ENCODE measurements around the gene TMEM179B. TPM values are rescaled to one million over a fixed set of nuclear protein-coding genes. Genes with fewer than 3 reads are reported as not detected.

TMEM179B gene
- total RNA-seq, 1 donor from 2014 or later: 61.9 TPM

DNA sequence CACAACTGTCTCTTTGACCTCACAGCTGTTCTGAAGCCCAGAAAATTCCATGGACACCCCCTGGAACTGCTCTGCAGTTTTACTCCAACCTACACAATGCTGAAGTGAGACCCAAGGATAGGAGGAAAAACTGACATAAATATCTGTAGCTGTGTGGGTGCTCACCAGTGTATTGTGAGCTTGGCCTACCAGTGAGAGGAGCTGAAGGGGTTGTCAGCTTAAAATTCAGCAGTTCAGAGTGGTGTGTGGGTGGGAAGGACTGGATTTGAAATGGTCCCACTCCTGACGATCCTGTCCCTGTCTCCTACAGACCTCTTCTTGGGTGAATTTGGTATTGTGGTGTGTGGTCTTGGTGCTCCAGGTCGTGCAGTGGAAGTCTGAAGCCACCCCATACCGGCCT lies 2.4 kb downstream of the TMEM179B start:
- Histone ChIP-seq H3K9me3 (no peaks in the 10 kb centered on the region), H3K4me1 (peaks cover 57% of the 10 kb centered on the region)

DNA sequence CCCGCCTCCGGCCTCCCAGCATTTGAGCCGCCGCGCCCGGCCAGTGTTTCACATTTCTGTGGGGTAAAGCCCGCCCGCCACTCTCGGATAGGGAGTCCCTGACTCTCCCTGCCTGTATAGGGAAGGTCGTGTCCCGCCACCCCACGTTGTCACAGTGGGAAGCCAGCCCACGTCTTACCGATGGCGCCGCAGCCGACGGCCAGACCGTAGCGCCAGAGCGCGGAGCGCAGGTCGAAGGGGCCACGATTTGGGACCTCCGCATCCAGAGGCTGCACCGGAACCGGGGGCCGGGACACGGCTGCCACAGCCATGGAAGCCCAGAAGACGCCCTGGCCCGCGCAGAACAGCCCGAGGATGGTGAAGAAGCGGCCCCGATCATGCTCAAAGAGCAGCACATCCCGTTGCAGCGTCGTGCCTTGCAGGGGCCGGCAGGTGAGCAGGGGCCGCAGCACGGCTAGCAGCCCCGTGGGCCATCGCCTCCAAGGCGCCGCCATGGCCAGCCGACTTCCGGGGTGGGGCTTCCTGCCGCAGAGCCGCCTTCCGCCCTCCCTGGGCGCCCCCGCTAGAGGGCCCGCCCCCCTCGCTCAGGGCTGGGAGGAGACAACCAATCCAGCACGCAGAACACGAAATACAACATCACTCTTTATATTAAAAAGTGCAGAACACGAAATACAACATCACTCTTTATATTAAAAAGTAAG lies 4.4 kb downstream of the TMEM179B start, which contains the start of gene TMEM223:
Gene TMEM223 (minus strand): TSS at position 506 of the 701 bp plus-strand sequence. CDS start 12 bp downstream, at position 494.
- Histone ChIP-seq H3K4me1 (peaks cover 47% of the 10 kb centered on the region), H3K9me3 (no peaks in the 10 kb centered on the region), H3K4me3 (peak within 1 kb of the TSS; percentile 54 to 89), H3K27ac (peak within 1 kb of the TSS; percentile 81), H3K36me3 (peaks cover 0 to 44% of the 10 kb centered on the region in 2 donors), H3K27me3 (no peaks in the 10 kb centered on the region)
- intact Hi-C loops (cut with DNase I): no loop called here
- TF ChIP-seq POLR2AphosphoS5 (IDR thresholded peaks at IDR 0.05; ENCODE audit: insufficient read depth in 1 of 2, low read depth in 1 of 2) (peak; percentile 86 to 91), POLR2A (IDR thresholded peaks at IDR 0.05) (peak in 1 of 2 donors; percentile 33)
- TF ChIP-seq, protein P1, sequence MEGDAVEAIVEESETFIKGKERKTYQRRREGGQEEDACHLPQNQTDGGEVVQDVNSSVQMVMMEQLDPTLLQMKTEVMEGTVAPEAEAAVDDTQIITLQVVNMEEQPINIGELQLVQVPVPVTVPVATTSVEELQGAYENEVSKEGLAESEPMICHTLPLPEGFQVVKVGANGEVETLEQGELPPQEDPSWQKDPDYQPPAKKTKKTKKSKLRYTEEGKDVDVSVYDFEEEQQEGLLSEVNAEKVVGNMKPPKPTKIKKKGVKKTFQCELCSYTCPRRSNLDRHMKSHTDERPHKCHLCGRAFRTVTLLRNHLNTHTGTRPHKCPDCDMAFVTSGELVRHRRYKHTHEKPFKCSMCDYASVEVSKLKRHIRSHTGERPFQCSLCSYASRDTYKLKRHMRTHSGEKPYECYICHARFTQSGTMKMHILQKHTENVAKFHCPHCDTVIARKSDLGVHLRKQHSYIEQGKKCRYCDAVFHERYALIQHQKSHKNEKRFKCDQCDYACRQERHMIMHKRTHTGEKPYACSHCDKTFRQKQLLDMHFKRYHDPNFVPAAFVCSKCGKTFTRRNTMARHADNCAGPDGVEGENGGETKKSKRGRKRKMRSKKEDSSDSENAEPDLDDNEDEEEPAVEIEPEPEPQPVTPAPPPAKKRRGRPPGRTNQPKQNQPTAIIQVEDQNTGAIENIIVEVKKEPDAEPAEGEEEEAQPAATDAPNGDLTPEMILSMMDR (IDR thresholded peaks at IDR 0.05): no peak
- DNase-seq (ENCODE audit: extremely low spot score in 2 of 2): no peak

More for the DNA sequence above, 2.4 kb downstream of the TMEM179B start:
- Histone ChIP-seq H3K36me3 (peaks cover 0 to 23% of the 10 kb centered on the region in 2 donors), H3K27ac (no peak overlapping the region), H3K4me3 (no peak overlapping the region), H3K27me3 (no peaks in the 10 kb centered on the region)
- intact Hi-C loops (cut with DNase I): loop anchor here (5.0 to 10.0 kb wide), 2 partner anchors 45 to 73 kb away; partner anchors contain the start of genes STX5, TEX54 and WDR74
- no peak for DNase-seq (ENCODE audit: extremely low spot score in 2 of 2)
- TF ChIP-seq POLR2A (IDR thresholded peaks at IDR 0.05): no peak
- TF ChIP-seq, protein P1 (IDR thresholded peaks at IDR 0.05): no peak
- TF ChIP-seq POLR2AphosphoS5 (IDR thresholded peaks at IDR 0.05; ENCODE audit: insufficient read depth in 1 of 2, low read depth in 1 of 2): no peak

DNA sequence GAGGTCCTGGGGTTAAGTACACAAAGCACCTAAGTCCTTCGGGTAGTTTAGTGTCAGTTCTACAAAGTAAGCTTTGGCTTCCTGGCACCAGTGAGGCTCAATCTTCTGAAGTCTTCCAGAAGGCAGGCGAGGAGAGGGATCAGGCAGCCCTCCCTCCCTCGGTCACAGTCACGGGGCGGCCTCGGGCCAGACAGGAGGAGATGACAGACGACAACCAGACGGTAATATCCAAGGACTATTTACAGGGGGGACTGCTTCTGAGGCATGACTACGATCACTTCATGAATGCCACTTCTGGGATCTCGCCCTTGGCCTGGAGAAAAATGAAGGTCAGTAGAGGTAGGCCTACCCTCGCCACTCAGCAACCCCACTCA lies 5.0 kb downstream of the TMEM179B start:
- Histone ChIP-seq H3K36me3 (peaks cover 0 to 50% of the 10 kb centered on the region in 2 donors), H3K4me1 (peaks cover 47% of the 10 kb centered on the region), H3K9me3 (no peaks in the 10 kb centered on the region), H3K4me3 (peak overlapping the region; percentile 54 to 89), H3K27me3 (no peaks in the 10 kb centered on the region), H3K27ac (peak overlapping the region; percentile 81)
- TF ChIP-seq, protein P1 (IDR thresholded peaks at IDR 0.05): no peak
- TF ChIP-seq POLR2AphosphoS5 (IDR thresholded peaks at IDR 0.05; ENCODE audit: insufficient read depth in 1 of 2, low read depth in 1 of 2): no peak
- no peak for TF ChIP-seq POLR2A (IDR thresholded peaks at IDR 0.05)
- no peak for DNase-seq (ENCODE audit: extremely low spot score in 2 of 2)
- intact Hi-C loops (cut with DNase I): no loop called here

DNA sequence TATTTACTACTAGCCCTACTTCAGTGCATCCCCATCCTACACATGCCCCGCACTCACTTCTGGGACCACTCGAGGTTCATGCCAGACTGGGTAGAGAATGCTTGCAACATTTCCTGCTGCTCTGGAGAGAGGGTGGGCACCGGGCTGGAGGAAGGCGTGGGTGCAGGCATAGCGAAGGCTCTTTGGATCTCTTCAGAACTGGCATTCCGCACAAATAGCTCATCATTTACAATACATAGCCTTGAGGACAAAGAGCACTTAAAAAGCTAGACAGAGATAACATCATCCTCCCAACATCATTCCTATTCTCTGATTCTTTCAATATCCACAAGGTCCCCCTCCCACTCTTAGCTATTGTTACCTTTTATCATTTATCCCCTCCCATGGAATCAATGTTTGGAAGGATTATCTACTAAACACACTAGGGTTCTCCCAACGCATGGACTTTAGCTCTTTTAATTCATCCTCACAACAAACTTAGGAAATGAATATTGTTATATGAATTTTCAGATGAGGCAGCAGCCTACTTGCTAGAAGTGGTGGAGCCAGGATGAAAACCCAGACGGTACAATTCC lies 7.1 kb downstream of the TMEM179B start:
- Histone ChIP-seq H3K9me3 (no peaks in the 10 kb centered on the region), H3K4me3 (no peak overlapping the region), H3K4me1 (peaks cover 32% of the 10 kb centered on the region), H3K27ac (no peak overlapping the region), H3K36me3 (peaks cover 0 to 71% of the 10 kb centered on the region in 2 donors), H3K27me3 (no peaks in the 10 kb centered on the region)
- no peak for DNase-seq (ENCODE audit: extremely low spot score in 2 of 2)
- TF ChIP-seq, protein P1 (IDR thresholded peaks at IDR 0.05): no peak
- TF ChIP-seq POLR2A (IDR thresholded peaks at IDR 0.05): no peak
- TF ChIP-seq POLR2AphosphoS5 (IDR thresholded peaks at IDR 0.05; ENCODE audit: insufficient read depth in 1 of 2, low read depth in 1 of 2): no peak
- intact Hi-C loops (cut with DNase I): no loop called here

DNA sequence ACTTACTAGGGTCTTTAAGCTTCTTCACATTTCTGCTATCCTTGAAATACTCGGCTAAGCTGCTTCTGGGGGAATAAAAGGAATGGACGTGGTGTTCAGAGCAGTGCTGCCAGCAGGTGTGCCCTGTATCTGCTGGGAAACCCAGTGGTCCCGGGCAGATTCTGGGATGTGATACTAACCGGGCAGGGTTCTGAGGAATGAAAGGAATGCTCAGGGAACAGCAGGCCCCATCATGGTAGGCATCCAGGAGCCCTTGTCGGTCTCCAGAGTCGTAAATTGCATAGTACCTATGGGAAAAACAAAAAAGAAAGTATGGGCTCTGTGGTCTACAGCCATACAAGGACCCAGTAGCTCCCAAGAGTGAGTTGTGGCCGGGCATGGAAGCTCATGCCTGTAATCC lies 9.1 kb downstream of the TMEM179B start:
- Histone ChIP-seq H3K36me3 (peaks cover 0 to 90% of the 10 kb centered on the region in 2 donors), H3K27ac (no peak overlapping the region)

More for the DNA sequence above, 9.1 kb downstream of the TMEM179B start:
- intact Hi-C loops (cut with DNase I): no loop called here
- DNase-seq (ENCODE audit: extremely low spot score in 2 of 2): no peak
- no peaks in the 10 kb centered on the region for H3K27me3 ChIP-seq
- TF ChIP-seq, protein P1 (IDR thresholded peaks at IDR 0.05): no peak
- TF ChIP-seq POLR2AphosphoS5 (IDR thresholded peaks at IDR 0.05; ENCODE audit: insufficient read depth in 1 of 2, low read depth in 1 of 2): no peak
- no peak for TF ChIP-seq POLR2A (IDR thresholded peaks at IDR 0.05)
- H3K4me3 ChIP-seq: no peak overlapping the region
- peaks cover 12% of the 10 kb centered on the region for H3K4me1 ChIP-seq
- H3K9me3 ChIP-seq: no peaks in the 10 kb centered on the region
